HG02870 (cell line): ENCODE measurements around the gene C14orf119.
A peak's percentile ranks its signal among the peaks of the same experiment; 100 is the strongest.

ENCODE experiments used
- ATAC-seq: cut with Tn5 transposase; IDR thresholded peaks from one replicate; pipeline ENCODE4 v1.9.1; 2021; ENCODE audit warnings: mild to moderate bottlenecking, moderate library complexity; ENCODE audit not compliant: unreplicated experiment

The C14orf119 gene

DNA sequence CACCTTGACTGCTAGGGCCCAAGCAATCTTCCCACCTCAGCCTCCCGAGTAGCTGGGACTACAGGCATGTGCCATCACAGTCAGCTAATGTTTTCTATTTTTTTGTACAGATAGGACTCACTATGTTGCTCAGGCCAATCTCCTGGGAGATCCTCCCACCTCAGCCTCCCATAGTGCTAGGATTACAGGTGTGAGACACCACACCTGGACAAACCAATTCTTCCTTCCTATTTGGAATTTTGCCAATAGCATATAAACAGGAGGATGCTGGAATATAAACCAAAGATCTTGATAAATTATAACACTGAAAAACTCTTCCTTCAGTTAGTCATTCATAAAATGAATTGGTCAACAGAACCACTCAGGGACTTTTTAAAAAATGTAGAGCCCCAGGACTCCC is 8.7 kb upstream of the C14orf119 start:
- no peak for ATAC-seq

DNA sequence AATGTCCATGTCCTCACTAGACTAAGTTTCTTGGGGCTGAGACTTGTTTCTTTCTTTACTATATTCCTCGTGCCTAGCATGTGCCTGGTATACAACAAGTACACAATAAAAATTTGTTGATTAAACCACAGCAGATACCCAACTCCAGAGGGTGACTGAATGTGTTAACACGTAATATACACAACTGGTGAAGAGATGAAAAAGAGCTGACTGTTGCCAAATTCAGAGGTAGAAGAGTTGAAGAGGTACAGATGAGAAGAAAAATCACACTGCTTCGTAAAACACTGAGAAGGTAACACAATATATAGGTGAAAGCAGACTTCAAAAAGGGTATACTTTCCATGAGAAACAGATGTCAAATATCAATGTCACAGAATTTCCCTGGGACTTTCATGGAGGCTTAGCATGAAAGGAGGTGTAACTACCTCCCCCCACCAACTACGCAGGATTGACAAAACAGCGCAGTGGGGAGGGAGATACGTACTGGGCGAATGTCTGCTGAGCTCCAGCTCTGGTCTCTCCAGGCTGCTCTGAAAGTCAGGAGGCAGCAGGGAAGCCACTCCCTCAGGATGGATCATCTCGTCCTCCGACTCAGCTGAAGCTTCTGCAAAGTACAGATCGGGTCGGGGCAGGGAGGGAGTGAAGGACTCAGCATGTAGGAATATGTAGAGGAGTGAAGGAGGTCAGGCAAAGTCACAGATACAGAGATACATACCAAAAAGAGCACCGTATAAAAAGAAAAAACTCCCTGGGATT is 5.6 kb upstream of the C14orf119 start:
- no peak for ATAC-seq

DNA sequence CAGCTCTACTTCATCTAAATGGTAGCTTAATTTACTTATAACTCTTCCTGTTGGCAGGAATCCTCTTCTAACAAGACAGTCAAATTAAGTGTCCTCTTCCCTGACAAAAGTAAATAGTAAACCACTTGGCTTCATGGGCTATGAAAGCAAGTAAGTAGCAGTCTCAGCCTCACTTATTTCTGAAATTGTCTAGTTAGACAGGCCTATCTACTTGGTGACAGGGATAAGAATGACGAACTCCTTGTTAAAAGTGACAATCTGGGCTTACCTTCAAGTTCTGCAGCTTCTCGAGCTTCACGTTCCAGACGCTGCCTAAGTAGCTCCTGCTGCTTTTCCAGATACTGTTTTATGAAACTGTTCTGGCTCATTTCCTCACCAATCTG is 5.1 kb upstream of the C14orf119 start:
- no peak for ATAC-seq

DNA sequence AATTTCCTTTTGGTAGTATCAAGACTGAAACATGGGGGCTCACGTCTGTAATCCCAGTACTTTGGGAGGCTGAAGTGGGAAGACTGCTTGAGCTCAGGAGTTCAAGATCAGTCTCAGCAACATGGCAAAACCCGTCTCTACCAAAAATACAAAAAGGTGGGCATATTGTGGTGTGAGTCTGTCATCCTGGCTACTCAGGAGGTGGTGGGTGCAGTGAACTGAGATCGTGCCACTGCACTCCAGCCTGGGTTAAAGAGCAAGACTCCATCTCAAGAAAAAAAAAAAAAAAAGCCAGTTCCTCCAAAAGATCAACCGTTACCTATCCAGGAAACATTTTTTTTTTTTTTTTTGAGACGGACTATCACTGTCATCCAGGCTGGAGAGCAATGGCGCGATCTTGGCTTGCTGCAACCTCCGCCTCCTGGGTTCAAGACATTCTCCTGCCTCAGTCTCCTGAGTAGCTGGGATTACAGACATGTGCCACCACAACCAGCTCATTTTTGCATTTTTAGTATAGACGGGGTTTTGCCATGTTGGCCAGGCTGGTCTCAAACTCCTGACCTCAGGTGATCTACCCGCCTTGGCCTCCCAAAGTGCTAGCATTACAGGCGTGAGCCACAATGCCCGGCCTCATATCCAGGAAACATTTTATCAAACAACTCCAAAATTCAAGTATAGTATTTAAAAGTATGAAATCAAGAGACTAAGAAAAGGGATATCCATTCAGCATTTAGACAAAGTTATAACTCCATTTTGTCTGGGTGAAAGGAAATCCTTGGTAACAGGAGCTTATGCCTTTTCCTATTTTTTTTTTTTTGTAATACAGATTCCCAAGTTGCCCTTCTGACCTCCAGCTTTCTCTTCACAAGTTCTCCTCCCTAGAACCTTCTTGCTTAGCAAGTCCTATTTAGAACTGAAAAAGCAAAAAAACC is 3.7 kb upstream of the C14orf119 start:
- ATAC-seq: no peak

DNA sequence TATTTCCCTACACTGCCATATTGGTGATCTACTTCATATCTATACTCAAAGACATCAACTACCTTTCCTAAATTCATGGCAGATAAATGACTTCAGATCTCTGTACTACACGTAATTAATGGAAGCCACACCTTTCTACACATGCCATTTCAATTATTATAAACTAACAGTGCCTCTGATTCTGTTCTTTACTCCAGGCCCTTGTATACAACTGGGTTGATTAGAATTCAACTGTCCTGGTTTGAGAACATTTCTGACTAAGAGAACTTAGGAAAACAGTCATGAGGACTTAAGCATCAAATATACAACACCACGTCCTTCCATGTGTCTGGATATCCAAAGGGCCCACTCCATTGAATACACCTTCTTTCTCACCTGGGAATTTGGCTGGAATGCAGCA is 2.2 kb upstream of the C14orf119 start:
- ATAC-seq: no peak

DNA sequence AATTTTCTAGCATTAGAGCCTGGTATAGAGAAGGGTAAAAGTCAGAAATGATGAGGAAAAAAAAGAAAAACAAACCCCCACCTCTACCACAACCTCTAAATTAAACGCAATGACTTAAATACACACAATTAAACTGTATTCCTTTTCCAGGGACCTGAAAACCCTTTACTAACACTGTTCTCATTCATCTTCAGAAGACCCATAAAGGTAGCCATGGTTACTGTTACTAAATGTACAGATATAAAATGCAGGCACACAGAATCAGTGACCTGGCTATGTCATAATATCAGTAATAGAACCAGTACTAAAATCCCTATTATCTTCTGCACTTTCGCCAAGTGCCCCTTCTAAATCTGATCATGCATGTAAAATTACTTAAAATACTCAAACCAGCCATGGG is 1.8 kb upstream of the C14orf119 start:
- no peak for ATAC-seq

DNA sequence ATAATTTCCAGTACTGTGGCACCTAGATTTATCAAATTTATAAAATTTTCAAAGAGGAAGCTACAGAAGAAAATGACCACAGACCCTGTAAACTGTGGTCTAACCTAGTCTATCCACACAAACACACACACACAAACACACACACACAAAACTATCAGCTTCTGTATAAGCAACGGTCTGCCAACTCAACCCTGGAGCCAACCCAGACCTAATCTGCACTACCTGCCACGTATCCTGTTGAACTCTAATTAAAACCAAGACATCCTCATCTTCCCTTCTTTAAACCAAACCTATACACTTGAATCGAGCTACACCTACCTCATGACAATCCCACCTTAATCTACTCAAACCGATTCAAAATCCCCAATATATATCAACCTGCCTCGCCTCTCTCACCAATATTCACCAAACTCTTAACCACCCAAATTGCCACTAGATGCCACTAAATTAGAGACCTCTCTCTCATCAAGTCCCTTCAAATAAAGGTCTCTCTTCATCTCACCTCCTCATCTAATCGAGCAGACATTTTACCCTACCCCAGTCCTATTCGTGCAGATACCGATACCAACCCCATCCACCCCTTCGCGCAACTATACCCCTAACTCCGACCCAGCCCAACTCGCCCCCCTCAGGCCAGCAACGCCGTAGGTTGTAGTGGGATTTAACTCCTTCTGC is 1.2 kb upstream of the C14orf119 start:
- ATAC-seq: no peak

DNA sequence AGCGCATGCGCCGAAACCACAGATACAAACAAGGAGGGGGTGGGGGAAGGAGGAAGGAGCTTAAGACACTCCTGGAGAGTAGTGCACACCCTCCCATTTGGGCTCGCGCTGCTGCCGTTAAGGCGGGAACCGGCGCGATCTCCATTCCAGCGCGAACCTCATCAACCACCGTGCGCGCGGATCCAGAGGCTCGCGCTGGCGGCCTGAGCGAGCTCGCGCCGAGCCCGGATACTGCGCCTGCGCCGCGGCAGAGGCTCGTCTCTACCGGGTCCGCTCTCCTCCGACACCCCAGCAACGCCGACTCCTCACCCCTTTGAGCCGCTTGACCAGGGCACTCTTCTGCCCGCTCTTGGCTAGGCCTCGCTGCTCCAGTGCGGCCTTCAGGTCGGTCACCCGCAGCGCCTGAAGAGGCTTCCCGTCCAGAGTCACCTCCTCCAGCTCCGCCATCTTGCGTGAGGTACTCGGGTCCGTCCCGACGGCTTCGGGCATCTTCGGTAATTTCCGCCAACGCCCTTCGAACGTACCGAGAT is 574 bp upstream of the C14orf119 start, which contains the start of gene ACIN1:
TSS of gene ACIN1 (minus strand) at position 471 of the 530 bp plus-strand sequence. CDS start at position 447, 24 bp downstream.
- peak; percentile 29 for ATAC-seq

DNA sequence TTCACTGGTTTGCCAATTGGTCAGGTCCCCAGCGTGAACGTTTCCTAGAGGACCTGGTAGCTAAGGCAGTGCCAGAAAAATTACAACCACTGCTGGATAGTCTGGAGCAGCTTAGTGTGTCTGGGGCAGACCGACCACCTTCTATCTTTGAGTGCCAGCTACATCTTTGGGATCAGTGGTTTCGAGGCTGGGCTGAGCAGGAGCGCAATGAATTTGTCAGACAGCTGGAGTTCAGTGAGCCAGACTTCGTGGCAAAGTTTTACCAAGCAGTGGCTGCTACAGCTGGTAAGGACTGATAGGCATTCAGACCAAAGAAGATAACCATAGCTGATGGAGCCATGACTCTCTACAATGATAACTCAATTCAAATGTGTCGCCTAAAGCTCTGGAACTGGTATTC is 2.5 kb downstream of the C14orf119 start:
- no peak for ATAC-seq

DNA sequence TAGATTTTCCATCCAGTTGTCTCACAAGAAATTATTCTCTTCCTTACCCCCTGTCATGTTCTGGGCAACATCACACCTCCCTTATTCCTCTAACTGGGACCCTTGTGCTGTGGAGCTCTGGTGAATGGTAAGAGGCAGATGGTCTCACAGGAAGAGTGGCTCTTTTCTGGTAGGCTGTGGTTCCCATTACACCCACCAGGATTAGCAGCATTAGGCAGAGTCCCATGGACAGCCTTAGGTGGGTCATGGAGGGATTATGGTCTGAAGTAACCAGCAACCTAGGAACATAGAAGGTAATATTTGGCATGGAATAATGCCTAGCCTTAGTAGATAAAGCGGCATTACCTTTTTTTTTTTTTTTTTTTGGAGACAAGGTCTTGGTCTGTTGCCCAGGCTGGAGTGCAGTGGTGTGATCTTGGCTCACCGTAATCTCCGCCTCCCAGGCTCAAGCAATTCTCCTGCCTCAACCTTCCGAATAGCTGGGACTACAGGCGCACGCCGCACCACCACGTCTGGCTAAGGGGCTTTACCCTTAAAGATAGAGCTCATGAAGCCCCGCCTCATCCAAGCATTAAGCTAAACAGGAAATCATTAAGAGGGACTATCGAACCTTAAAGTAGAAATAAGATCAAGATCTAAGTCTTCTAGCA is 4.0 kb downstream of the C14orf119 start:
- ATAC-seq: no peak

DNA sequence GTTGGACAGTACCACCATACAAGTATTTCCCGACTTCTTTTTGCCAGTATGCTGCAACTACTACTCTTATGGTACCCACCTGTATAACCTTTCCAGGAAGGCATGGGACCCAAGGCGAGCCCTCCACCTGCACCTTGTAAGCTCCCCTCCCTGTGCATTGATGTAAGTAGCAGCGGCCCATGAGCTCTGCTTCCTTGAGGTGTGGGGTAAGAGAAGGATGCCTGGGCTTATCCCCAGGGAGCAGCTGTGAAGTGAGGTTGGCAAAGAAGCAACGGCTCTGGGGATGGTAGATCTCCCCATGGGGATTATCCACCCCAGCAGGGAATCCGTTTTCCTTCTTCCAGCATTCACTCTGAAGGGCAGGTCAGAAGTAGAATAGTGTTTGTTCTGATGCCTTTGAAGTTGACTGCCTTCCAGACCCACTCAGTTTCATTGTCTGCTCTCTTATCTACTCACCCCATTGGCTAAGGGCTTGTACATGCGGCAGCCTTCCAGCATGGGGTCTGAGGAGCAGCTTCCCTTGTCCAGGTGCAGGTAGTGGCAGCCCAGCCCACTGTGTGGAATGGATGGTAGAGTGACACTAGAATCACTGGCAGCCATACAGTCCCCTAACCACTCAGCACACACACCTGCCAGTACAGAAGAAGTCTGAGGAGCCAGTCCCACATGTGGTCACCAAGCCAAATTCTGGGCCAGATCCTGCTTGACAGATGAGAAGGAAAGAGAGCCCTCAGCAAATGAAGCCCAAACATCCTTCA is 6.1 kb downstream of the C14orf119 start:
- no peak for ATAC-seq

DNA sequence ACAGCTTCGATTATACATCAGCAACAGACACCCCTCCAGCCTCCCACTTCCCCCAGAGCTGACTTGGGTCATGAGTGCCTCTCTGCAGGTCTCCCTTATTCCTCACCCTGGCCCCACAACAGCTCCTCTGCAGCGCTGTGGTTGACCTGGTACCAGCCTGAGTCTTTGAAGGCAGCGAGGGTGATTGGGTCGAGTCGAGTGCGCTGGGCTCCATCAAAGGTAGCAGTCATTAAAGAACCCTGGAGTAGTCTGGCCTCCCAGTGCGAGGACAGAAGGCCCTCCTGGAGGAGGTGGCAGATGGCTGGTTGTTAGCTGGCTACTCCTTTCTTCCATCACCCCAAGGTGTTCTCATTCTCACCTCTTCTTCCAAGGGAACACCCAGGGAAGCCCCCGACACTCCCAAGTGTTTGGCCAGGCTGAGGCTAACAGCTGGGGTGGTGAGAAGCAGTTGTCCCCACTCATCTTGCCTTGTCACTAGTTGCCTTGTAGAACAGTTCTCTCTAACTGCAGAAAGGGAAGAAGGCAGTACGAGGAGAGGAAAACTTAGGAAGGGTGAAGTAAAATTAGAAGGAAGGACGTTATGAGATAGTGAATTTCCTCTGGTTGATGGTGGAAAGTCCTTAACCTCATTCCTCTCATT is 6.8 kb downstream of the C14orf119 start:
- ATAC-seq: no peak

DNA sequence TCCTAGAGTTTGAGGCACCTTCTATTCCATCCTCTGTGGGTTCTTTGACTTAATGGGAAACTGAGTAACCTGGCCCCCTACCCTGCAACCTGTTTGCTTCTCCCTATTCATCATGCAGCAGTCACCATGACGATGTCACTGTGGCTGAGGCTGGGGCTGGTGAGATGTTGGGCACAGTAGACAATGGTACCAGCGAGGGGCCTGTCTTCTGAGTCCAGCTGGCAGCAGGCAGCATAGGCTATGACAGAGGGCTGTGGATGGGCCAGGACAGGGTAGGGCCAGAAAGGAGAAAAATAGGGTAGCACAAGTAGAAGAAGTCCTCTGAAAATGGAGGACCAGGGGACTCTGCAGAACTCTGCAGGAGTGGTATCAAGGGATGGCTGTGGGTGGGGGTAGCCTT is 7.5 kb downstream of the C14orf119 start:
- ATAC-seq: no peak

DNA sequence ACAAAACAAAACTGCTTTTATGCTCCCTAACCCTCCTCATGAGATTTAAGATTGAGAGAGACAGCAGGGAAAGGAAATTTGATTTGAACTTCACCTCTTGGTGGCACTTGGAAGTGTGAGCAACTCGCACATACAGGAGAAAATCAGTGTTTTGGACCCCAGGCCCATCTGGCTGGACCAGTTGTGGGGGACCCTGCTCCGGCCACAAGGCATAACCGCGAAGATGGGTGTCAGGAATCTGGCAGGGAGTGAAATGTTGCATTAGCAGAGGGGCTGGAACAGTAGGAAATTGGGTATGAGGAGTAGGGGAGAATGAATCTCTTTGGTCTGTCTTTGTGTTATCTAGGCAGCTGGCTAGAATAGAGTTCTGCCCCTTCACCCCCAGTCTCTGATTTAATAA is 8.3 kb downstream of the C14orf119 start:
- no peak for ATAC-seq

DNA sequence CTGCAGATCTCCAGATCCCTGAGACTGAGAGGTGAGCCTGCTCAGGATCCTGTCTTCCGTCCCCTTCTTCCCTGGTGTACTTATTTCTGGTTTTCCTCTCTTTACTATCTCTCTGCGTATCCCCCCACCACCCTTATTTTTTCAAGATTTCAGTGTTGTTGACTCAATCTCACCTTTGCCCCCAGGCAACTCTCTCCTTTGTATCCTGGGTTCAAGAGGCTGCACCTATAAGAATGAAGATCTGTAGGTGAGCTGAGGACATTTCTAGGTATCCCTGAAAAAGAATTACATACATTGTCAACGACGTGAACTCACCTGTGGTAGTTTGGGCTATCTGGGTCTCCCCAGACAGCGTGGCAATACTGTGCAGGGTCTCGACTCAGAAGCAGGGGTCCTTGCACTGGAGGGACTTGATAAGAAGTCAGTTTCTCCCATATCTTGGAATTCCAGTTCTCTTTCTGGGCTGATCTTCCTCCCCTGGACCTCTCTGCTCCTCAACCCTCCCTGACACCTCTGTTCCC is 8.8 kb downstream of the C14orf119 start:
- no peak for ATAC-seq

DNA sequence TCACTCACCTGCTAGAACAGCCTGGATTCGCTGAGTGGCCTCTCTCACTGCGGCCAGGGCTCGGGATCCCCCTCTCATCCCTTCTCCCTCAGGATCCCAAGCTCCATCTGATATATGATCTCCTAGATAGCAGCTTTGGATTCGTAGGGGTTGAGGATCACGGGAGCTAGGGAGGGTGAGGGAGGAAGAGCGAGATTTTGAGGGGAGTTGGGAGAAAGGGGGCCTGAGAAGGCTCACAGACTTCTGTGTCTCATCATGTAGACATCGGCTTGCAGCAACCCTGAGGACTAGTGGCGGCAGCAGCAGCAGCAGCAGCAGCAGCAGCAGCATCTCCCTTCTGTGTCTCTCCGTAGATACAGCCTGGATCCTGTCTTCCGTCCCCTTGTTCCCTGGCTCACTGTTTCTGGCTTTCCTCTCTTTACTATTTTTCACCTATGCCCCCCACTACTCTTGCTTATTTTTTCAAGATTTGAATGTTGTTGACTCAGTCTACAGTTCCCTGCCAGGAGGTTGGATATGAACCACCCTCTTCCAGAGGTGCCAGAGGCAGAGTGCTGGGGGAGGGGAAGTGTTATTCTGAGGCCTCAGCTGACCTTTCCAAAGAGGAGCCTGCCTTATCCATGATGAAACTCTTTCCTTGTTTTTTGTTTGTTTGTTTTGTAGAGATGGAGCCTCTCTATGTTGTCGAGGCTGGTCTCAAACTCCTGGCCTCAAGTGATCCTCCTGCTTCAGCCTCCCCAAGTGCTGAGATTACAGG is 9.5 kb downstream of the C14orf119 start, which contains the start of gene CIROP:
TSS of gene CIROP (minus strand) at position 399 of the 757 bp plus-strand sequence. CDS start at position 330, 69 bp downstream.
- no peak for ATAC-seq

DNA sequence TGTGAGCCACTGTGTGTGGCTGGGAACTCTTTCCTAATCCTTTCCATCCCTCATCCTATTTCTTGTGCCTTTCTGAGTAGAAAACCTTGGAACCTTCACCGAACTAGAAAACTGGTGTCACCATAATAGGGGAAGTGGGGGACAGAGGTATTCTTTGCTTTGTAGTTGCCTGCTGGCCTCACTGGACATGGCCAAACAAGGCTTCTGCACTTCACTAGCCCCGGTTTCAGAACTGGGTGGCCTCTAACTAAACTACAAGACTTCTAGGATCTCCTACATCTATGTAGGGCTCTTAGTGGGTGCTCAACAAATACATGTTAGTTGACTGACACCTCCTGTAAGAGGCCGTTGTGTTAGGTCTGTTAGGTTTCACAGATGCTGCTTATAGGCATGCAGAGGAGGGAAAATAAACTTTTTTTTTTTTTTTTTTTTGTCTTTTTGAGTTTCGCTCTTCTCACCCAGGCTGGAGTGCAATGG is 10.1 kb downstream of the C14orf119 start:
- ATAC-seq: no peak

DNA sequence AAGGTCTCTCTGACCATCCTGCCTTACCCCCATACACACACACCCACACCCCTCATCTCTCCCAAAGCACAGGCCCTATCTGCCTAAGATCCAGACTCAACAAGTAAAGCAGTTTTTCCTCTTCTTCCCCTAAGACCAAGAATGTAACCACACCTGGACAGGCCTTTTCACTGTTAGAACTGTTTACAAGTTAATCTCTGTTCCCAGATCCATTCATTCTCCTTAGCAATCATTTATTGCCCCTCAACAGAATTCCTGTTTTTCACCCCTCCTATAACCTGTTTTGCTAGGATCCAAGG is 11.4 kb downstream of the C14orf119 start:
- no peak for ATAC-seq
